ENCODE results near the gene PIK3R1.

The PIK3R1 gene

DNA sequence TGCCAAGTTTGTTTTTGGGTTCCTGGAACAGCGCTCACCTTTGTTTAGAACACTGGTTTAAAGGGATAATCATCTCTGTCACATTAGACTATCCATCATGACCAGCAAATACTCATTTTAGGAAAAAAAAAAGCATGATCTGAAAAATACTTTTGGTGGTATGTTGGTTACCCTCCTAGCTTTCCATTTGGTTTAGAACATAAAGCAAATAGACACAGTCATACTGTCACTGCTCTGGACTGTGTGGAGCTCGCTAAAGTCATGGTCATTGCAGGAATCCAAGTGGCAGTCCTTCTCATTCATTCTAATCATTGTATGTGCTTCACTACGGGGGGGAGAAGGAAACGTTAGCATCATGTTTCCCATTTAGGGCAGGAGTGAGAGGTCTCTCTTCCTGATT, 83.5 kb downstream of the PIK3R1 start:
- no peak for DNase-seq

DNA sequence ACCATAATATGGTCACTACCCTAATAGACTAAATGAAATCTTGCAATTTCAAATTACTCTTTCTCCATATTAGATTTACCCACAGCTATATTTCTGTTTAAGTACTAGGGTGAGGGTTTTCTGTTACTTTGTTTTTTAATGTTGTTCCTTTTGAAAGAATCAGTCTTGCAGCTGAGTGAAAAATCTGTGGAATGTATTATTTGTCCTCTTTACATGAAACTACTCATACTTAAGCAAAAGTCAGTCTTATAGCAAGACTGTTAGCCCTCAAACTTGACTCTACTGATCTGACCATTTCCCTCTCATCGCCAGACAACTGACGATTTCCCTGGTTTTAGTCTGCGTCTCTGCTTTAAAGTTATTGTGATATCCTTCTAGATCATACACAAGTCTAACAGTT, 84.0 kb downstream of the PIK3R1 start:
- no peak for DNase-seq

DNA sequence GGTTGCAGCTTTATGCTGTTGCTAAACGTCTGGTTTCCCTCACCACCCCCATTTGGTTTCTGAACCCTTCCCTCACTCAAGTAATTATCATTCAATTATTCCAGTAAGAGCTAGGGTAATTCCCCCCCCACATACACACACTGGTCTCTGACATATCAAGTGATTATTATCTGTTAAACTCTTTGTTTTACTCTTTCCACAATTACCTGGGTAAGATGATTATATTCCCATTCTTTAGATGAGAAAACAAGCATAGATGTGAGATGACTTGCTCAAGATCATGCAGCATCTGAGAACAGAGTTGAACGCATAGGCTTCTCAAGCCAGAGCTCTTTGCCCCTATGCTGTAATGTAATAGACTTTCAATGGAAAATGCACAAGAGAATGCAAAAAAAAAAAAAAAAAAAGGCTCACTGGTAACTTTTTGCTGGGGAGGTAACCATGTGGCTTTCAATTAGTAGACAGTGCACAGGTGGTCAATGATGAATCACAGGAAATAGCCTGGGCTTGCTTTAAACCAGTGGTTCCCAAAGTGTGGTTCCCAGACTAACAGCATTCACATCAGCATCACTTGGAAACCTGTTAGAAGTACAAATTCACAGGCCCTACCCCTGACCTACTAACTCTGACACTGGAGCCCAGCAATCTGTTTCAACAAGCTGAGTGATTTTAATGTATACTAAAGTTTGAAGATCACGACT, 87.6 kb downstream of the PIK3R1 start:
- no peak for DNase-seq

DNA sequence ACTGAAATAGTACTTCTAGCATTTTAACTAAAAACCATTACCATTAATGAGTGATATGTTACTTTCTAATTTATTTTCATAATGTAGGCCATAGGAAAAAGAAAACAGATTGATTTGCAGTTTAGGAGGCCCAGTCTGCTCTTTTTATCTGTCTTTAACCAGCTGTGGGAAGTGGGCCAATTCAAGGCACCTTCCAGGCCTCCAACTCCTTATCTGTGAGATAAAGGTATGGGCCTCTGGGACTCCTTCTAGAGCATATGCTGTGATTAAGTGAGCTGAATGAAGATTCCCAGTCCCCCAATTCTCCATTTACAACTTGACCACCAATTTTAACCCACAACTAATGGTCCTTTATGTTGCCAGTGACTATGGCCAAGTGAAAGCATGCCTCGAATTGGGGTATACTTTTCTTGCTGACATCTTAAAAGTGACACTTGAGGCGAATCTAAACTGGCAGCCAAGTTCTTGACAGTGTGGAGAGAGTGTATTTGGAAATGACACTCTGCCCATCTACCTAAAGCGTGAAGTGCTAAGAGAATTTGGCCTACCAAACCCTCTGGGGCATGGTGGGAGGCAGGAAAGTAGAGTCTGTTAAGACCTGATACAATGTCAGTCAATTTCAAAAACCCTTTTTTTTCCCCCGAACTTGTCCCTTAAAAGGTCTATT, 88.3 kb downstream of the PIK3R1 start:
- DNase-seq: no peak

DNA sequence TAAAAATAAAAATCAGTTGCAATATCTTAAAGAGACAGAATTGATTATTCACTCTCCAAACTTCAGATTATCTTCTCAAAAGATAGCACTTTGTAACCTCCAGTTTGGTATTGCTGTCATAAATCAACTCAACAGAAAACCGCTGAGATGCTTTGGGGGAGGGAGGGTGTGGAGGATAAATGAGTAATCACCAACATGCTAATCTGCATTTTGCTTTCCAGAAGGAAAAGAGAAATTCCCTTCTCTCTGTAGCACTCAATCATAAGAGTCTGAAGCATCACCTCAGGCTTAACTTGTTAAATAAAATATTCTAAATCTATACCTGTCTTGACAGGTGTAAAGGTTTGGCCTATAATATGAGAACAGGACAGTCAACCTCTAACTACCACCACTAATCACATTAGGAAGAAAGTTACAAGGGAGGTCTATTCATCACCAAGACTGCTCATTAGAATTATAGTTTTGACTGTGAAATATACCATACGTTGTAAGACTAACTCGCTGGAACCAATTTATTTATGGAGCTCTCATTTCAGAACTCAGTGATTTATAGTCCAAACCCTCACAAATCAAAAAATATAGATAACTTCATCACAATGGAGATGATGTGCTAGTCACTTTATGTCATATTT, 89.0 kb downstream of the PIK3R1 start:
- no peak for DNase-seq

DNA sequence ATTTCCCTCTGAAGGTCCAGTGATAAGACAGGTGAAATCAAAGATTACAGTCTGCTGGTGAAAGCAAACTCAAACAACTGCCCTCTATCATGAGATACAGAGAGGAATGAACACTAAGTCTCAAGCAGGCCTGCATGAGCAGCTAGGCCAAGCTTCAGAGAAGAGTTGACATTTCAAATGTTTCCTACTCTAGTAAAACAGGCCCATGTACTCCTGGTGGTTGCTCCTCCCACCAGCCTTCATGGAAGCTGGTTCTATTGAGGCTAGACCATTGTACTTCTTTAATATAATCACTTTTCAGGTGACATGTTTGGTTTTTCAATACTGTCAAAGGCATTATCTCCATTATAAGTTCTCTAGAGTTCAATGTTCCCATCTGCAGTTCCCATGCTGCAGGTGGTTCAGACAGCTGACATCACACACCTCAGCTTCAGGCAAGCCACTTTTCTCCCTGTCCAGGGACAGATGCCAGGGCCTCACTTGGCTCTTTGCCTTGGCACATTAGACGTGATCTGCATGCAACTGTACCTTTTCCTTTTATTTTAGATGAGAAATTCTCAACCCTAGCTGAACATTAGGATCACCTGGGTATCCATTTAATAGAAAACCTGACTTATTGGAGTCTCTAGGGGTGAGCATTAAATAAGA, 89.8 kb downstream of the PIK3R1 start:
- DNase-seq: no peak

DNA sequence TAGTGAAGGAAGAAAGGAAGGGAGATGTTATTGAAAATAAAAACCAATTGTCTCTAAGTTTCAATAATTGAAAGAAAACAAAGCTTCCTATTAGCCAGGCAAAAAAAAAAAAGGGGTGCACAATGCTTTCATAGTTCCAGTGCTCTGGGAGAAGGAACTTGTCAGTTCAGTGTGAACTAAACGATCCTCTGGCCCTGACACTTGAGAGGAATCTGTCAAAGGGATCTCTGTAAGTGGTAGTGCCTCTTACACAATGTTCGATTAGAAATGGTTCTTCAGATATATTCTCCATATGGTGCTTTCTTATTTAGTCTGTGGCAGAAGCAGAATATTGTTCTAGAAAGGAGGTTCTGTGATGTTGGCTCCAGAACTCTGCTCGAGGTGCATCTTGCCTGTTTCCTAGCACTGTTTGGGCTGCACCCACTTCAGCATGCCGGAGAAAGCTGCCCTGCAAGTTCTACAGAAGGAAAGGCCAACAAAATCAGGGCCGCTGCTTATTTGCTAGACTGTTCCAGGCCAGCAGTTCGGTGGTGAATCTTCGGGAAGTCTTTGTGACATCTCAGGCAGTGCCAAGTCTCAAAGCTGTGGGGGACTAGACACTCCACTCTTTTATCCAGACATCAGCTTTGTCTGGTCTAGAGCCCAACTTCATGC, 90.9 kb downstream of the PIK3R1 start:
- no peak for DNase-seq

DNA sequence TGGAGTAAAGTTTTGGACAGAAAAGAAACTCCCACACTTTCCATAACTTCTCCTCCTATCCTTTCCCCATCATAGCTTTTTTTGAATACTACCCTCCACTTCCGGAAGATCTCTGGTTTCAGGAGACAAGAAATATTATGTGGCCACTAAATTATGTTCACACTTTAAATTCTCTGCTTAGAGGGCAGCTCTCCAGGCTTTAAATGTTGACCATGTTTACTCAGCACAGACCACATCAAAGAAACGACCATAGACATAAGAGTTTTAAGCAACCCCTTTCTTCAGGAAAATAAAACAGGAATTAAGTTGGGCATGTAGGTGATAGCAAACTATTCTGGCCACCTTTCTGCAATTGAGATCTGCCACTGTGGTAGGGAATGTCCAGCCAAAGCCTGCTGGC, 97.8 kb downstream of the PIK3R1 start:
- no peak for DNase-seq

DNA sequence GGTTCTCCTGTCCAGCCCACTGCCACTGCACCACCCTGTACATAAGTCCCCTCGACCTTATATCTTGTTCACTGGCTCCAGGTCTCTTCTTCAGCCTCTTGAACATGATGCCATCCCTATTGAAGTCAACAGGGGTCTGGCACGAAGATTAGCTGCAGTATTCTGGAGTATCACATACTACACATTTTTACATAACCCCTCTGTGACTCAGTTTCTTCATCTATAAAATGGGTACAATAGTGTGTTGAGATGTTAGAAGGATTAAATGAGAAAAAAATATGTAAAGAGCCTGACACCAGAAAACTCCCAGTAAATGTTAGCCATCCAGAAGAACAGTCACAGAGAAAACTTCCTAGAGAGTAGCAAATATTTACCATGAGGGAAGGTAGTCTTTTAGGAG, 98.9 kb downstream of the PIK3R1 start:
- DNase-seq: no peak

DNA sequence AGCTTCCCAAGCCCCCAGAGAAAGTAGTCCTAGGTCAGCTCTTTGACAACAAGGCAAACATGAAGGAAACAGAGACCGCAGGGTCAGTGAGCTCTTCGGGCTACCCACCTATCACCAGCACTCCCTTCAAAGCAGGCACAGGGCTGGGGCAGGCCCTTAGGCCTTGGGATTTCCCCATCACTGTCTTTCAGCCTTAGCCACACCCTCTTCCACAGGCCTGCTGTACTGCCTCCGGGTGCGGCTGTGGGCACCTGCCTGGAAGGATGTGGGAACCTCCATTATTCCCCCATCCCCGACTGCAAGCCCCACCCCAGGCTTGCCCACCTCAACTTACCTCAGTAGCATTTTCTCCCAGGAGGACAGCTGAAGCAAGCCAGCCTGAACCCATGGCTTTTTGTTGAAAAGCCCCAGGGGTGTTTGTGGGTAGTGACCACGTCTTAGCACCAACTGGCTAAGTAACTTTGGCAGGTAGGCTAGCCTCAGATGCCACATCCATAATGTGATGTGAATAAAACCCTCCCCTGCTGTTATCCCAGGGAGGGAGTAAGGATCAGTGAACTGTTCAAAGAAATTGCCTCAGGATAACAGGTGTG, 100.2 kb downstream of the PIK3R1 start:
- no peak for DNase-seq

DNA sequence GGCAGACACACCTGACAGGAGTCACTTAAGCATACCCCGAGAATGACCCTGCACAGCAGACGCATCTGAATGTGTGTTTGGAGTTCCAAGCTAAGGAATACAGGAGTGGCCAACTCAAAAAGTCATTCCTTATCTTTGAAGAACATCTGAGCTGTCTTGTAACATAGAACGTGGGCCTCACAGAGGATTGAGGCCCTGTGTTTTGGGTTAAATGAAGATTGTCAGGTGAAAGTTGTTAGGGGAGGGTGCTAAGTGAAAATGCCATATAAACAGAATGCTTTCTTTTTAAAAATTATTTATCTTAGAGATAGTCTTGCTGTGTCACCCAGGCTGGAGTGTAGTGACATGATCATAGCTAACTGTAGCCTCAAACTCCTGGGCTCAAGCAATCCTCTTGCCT, 100.9 kb downstream of the PIK3R1 start:
- DNase-seq: no peak

DNA sequence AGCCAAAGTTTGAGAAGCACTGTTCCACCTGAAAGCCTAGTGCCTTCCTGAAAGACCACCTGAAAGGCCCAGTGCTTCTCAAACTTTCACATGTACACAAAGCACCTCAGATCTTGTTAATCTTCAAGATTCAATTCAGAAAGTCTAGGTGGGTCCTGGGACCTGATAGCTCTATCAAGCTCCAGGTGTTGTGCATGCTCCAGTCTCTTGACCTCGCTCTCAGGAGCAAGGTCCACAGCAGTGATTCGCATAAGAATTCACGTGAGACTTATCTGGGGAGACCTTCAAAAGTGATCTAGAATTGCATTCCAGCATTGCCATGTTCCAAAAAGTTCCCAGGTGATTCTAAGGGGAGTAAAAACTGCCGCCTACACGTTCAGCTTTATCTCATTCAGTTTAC, 102.1 kb downstream of the PIK3R1 start:
- no peak for DNase-seq

DNA sequence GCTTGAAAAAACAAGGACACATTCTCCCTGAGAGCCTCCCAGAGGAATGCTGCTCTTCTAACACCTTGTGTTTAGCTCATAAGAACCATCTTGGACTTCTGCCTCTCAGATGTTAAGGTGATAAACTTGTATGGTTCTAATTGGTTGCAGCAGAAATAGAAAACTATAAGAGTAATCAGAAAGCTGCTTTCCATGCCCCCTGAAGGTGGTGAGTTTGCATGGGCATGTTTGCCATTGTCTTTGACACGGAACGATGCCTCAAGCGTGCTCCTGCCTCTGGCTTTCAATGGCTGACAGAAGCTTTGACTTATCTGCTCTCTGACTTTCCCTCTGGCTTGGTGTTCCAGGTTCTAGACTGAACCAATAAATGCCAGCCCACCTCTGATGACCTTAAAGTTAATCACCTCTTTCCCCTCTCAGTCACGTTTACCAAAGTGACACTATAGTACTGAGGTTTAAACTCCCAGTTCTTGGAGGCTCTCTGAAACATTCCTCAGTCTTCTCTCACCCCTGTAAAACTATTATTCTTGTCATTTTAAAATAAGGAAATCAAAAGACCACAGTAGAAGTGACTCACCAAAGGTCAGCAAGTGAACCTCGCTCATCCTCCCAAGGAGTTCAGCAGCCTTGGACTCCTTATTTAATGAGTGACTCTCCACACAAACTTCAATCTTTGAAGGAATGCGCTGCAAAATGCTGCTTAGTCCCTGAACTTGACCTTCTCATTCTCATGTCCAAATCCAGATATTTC, 103.6 kb downstream of the PIK3R1 start:
- DNase-seq: no peak

DNA sequence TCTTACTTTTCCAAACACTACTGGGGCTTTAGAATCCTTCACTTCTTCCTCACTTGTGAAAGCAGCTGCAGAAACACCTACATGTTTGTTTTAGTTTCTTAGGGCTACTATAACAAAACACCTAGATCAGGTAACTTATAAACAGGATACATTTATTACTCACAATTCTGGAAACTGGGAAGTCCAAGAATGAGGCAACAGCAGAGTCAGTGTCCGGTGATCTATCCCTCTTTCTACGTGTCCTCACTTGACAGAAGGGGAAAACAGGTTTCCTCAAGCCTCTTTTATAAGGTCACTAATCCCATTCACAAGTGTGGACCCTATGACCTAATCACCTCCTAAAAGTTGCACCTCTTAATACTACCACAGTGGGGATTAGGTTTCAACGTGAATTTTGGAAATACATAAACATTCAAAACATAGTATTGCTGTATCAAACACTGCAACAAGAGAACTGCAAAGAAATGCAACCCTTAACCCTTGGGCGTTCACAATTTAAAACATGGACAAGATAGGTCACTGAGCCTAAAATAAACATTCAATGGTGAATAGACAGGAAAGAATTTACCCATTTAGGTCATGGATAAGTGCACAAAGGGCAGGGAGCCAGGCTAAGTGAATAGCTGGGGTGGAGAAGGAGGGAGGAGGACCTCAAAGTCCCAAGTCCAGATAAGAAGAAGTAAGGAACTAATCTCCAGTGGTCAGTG, 104.3 kb downstream of the PIK3R1 start:
- no peak for DNase-seq

DNA sequence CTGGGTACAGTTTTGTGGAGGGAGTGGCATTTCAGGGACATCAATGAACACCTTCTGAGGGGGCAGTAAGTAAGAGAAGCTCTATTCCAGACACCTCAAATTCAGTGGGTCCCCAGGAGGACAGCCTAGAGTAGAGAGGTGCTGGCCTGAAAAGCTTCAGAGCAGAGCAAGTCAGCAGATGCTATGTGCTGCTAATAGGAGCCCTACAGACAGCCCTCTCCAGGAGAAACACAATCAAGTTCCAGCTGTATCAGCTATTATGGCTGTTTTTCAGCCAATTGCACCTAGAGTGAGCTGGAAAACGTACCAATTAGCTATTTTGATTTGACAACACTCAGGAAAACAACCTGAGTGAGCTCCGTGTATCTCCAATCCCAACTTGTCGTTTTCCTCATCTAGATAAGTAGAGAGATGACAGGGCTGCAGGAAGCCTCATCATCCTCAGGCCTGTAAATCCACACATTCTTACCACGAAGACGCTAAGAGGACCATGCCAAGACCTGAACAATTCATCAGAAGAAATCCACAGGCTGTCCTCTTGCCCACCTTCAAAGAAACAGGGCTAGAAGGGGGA, 104.9 kb downstream of the PIK3R1 start:
- DNase-seq: no peak

DNA sequence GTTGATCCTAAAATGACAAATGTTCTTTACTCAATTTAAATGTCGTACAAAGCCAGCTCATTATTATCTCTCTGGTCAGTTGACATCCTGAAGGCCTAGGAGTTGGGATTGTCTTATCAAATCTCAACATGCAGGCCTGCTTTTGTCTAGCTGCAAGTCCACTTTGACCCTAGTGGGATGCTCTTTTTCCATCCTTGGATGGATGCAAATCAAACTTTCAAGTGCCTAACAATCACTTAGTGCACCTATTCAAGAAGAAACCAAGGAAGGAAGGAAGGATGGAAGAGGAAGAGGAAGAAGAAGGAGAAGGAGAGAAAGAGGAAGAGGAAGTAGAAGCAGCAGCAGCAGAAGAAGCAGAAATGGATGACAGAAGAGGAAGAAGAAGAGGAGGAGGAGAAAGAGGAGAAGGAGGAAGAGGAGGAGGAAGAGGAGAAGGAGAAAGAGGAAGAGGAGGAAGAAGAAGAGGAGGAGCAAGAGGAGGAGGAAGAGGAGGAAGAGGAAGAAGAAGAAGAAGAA, 109.6 kb downstream of the PIK3R1 start:
- no peak for DNase-seq

DNA sequence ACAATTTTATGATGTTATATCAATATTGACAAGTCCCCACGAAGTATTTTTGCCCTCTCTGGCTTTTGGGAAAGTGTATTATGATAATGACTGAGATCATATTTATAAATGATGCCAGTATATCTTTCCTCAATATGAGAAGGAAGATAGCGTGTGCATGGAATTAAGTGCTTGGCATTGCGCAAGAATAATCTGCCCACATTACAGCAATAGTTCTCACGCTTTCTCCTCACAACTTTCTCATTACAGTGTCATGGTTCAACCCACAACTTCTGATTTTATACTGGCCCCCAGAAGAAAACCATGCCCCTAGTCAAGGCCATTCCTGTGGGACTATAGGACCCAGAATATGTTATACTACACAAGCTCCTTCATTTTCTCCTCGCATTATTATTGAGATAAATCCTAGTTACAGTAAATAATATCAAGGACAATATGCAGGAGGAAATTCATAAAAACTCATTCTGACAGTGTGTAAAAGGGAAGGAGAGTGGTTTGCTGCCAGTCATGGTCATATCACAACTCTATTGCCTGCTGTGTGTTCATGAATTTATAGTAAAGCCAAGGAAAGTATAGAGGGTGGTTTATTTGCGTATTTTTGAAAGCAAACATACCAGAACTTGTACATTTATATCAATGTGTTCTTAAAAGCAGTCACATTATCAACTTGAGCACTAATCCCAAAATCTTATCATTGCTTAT, 114.1 kb downstream of the PIK3R1 start:
- no peak for DNase-seq

DNA sequence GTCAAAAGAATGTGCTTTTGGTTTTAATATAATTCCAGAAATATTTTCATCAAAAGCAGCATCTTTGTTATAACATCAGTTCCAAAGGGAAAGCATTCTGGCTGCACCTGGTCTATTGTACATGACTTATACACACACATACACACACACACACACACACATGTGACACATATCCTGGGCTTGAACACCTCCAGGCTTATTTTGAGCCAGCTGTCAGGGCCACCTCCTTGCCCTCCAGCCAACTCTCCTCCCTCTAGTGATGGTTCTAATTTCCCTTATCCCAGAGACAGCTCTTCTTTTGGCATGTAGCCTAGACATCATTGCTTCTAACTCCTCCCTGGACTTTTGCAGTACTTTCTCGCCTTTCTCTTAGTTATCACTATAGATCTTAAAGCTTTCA, 115.0 kb downstream of the PIK3R1 start:
- no peak for DNase-seq

DNA sequence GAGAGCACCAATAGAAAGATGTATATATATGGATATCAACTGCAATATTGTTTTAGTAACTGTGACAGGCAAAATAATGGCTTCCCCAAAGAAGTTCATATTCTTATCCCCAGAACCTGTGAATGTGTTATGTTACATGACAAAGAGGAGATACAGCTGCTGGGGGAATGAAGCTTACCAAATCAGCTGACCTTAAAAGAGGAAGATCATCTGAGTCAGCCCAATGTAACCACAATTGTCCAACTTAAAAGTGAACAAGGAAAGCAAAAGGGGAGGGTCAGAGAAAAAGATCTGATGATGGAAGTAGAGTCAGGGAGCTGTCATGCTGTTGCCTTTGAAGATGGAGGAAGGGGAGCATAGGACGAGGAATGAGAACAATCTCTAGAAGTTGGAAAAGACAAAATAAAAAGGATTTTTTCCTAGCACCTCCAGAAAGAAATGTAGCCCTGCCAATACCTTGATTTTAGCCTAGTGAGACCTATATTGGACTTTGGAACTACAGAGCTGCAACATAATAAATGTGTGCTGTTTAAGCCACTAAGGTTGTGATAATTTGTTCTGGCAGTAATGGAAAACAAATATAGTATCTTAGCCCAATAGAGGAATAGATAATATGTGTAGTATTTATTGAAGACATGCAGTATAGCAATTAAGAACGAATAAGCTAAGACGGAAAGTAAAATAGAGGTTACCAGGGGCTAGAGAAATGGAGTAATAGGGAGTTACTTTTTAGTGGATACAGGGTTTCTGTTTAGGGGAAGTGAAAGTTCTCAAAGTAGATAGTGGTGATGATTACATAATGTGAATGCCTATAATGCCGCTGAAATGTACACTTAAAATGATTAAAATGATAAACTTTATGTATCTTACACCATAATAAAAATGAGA, 115.9 kb downstream of the PIK3R1 start:
- DNase-seq: no peak

All from stimulated activated naive CD4-positive, alpha-beta T cell (primary cell).